ENCODE measurements around the gene B3GALT4.
"Not testable (repeated sequence)": the region's sequence is repeated elsewhere in the genome, so short reads cannot be mapped to it uniquely, and the experiment has no call there.

The B3GALT4 gene

DNA sequence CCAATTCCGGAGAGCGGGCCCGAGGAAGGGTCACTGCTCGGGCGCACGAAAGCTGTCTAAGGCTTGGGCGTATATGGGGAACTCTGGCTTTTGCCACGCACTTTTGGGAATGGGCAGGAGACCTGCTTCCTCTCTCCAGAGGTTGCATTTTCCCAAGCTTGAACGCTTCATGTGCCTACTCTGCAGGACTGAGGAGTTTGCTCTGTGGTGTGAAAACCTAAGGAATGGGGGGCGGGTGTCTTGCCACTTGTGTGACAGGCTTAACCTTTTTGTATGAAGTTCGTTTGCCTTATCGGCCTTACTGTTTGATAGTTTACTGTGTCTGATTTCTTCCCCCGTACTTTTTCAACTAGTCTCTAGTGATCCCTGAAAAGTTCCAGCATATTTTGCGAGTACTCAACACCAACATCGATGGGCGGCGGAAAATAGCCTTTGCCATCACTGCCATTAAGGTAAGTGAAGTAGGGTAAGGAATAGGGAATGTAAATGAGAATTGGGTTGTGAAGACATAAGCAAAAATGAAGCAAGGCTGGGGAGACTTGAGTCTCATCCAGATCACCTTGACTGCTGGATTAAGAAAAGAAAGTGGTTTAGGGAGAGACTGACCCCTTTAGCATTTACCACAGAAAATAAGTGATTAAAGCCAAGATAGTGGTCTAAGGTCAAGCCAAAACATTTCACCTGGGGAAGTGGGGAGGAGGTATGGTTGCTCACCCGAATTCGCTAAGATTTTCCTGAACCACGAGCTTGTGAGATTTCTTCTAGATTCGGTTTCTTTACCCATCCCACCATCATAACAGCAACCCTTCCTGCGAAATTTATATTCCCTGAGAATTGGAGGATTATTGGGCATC is 4.4 kb upstream of the B3GALT4 start:
- DNase-seq: no peak

DNA sequence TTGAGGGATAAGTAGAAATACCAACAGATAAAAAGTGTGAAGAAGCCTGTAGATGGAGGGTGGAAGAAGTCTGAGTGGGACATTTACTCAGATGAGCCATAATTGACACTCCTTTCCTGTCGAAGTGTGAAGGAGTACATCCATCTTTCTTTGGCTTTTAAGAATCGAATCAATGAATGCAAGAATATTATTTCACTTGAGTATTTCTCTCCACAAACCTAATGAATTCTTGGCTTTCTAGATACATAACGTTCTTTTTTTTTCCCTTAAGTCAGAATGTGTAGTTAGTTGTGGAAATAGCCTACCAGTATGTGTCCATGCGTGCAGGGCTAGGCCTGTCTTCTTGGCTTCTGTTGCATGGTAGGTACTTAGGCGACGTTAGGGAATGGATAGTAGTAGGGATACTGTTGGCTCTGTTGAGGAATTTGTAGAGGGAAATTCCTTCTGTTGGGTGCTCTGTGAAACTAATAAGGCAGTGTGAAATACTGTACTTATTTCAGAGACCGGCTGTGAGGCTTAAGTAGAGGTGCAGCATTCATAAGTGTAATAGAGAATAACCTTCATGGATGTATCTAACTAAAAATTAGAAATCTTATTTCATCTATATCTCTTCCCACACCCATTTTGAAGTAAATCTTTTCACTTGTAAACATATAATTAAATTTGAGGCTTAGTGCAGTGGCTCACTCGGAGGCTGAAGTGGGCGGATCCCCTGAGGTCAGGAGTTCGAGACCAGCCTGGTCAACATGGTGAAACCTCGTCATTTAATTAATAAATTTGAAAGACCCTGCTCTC is 3.6 kb upstream of the B3GALT4 start:
- DNase-seq: no peak

DNA sequence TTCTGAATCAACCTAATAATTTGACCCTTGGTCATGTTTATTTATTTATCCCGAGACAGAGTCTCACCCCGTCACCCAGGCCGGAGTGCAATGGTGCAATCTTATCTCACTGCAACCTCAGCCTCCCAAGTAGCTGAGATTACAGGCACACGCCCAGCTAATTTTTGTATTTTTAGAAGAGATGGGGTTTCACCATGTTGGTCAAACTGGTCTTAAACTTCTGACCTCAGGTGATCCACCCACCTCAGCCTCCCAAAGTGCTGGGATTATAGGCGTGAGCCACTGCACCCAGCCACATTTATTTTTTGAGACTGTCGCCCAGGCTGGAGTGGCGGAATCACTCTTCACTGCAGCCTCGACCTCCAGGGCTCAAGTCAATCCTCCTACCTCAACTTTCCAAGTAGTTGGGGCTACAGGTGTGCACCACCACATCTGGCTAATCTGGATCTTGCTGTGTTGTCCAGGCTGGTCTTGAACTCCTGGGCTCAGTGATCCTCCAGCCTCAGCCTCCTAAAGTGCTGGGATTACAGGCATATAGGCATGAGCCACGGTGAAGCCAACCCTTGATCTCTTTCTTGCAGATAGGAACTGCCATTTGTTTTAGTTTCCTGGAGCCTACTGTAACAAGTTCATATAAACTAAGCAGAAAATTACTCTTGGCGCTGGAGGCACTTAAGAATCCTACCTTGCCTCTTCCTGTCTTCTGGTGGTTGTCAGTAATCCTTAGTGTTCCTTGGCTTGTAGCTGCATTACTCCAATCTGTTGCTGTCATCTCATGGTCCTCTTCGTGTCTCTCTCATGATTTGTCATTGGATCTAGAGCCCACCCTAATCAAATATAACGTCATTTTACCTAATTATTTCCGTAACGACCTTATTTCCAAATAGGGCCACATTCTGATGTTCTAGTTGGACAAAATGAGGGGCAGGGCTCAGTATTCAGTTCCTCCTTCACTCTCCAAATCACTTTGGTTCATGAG is 2.7 kb upstream of the B3GALT4 start:
- DNase-seq: no peak

DNA sequence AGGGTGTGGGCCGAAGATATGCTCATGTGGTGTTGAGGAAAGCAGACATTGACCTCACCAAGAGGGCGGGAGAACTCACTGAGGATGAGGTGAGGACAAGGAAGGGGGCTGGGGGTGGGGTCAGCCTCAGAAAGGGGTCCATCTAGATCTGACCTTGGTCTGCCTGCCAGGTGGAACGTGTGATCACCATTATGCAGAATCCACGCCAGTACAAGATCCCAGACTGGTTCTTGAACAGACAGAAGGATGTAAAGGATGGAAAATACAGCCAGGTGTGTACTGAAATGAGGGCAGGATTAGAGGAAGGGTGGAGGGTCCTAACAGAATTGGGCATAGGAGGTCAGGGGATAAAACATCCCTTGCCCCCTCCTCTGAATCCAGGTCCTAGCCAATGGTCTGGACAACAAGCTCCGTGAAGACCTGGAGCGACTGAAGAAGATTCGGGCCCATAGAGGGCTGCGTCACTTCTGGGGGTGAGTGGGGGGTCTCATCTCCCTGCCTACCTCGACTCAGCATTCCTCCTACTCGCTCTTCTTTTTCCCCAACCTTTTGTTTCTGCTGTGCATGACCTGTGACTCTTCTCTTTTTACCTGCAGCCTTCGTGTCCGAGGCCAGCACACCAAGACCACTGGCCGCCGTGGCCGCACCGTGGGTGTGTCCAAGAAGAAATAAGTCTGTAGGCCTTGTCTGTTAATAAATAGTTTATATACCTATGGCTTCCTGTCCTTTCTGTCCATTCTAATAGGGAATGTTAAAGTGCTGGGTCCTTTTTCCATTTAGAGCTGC is 935 bp upstream of the B3GALT4 start:
- not testable (repeated sequence) for DNase-seq

DNA sequence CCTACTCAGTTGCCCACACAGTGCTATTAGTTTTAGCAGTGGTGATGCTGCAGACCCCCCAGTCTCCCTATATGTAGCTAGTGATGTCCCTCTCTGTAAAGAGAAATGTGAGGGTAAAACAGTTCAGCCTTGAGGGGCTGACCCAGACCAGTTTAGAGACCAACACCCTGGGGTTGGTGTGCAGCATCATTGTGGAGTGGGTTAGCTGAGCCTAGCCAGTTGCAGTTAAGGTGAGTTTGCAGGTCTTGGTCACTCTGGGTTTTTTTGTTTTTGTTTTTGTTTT is 401 bp upstream of the B3GALT4 start:
- no peak for DNase-seq

DNA sequence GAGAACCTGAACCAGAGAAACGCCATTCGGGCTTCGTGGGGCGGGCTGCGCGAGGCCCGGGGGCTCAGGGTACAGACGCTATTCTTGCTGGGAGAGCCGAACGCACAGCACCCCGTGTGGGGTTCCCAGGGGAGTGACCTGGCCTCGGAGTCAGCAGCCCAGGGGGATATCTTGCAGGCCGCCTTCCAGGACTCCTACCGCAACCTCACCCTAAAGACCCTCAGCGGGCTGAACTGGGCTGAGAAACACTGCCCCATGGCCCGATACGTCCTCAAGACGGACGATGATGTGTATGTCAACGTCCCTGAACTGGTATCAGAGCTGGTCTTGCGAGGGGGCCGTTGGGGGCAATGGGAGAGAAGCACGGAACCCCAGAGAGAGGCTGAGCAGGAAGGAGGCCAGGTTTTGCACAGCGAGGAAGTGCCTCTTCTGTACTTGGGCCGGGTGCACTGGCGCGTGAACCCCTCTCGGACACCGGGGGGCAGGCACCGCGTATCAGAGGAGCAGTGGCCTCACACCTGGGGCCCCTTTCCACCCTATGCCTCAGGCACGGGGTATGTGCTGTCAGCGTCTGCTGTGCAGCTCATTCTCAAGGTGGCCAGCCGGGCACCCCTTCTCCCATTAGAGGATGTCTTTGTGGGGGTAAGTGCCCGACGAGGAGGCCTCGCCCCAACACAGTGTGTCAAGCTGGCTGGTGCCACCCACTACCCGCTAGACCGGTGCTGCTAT is 904 bp downstream of the B3GALT4 start:
- no peak for DNase-seq

DNA sequence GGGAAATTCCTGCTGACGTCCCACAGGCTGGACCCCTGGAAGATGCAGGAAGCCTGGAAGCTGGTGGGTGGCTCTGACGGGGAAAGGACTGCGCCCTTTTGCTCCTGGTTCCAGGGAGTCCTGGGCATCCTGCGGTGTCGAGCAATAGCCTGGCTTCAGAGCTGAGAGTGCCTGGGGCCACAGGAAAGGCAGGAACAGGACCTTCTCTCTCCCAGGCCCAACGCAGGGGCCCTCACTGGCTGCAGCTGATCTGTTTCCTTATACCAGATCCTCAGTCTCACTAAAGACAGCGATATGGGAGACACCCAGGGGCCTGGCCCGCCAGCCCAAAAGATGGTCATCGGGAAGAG is 1.4 kb downstream of the B3GALT4 start:
- no peak for DNase-seq

DNA sequence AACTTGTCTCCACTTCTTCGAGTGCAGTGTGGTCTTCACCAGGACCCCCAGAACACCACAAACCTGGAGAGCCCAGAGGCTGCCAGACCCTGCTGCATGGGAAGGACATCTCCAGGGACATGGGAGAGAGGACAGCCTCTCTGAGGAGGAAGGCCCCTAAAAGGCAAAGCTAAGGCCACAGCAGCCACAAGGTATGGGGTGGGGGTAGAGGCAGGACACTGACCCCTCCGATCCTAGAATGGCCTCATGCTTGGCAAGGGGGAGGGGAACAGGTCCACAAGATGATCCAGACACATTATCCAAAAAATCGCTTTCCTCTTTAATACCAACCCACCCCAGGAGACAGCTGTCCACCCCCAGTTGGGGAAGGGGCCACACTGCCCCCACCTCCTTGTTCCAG is 1.9 kb downstream of the B3GALT4 start:
- DNase-seq: no peak

DNA sequence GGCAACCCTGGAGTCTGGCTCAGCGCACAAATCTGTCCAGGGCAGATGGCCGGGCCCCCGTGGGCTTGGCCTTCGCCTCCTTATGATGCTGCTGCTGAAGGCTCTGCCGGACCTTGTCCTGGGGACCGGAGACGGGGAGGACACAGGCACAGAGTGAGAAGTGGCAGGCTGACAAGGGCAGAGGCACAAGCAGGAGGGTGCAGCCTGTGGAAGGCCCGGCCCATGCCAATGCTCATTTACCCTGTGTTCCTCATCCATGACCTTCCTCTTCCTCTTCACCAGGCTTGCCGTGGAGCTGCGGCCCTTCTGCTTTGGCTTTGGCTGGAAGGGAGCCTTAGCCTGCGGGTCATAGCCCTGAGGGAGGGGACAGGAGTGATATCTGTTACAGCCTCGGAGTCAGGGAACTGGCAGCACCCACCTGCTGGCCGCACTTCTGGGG is 2.4 kb downstream of the B3GALT4 start:
- DNase-seq: no peak

DNA sequence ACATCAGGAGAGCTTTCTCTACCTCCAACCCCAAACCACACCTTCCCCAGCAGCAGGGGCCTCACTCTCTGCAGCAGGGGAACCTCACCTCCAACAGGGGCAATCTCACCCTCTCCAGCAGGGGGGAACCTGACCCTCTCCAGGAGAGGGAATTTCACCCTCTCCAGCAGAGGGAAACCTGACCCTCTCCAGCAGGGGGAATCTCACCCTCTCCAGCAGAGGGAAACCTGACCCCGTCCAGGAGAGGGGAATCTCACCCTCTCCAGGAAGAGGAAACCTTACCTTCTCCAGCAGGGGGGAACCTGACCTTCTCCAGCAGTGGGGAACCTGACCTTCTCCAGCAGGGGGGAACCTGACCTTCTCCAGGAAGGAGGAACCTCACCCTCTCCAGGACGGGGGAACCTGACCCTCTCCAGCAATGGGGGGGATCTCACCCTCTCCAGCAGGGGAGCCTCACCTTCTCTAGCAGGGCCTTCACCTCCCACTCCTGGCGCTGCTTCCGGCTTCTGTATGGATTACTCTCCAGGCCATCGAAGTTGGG is 3.1 kb downstream of the B3GALT4 start:
- DNase-seq: no peak

DNA sequence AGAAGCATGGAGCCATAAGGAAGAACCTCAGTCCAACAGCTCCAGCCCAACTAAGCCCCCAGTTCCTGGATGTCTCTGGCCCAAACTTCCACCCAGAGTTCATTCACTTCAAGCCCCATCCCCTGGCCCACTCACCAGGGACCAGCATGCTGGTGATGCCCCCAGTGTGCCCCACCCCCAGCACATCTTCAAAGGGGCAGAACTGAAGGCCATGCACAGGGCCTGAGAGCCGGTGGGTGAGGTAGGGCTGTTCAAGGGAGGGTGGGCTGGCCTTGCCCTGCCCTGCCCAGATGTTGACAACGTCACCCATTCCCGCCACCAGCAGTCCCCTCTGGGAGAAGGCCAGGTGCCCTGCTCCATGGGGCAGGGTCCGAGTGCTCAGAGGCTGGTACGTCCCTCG is 3.6 kb downstream of the B3GALT4 start:
- DNase-seq: no peak

DNA sequence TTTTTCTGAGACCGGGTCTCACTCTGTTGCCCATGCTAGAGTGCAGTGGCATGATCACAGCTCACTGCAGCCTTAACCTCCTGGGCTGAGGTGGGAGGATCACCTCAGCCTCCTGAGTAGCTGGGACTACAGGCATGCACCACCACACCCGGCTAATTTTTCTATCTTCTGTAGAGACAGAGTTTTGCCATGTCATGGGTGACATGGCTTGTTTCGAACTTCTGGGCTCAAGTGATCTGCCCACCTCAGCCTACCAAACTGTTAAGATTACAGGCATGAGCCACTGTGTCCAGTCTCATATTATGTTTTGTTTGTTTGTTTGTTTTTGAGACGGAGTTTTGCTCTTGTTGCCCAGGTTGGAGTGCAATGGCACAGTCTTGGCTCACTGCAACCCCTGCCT is 8.3 kb downstream of the B3GALT4 start:
- not testable (repeated sequence) for DNase-seq

DNA sequence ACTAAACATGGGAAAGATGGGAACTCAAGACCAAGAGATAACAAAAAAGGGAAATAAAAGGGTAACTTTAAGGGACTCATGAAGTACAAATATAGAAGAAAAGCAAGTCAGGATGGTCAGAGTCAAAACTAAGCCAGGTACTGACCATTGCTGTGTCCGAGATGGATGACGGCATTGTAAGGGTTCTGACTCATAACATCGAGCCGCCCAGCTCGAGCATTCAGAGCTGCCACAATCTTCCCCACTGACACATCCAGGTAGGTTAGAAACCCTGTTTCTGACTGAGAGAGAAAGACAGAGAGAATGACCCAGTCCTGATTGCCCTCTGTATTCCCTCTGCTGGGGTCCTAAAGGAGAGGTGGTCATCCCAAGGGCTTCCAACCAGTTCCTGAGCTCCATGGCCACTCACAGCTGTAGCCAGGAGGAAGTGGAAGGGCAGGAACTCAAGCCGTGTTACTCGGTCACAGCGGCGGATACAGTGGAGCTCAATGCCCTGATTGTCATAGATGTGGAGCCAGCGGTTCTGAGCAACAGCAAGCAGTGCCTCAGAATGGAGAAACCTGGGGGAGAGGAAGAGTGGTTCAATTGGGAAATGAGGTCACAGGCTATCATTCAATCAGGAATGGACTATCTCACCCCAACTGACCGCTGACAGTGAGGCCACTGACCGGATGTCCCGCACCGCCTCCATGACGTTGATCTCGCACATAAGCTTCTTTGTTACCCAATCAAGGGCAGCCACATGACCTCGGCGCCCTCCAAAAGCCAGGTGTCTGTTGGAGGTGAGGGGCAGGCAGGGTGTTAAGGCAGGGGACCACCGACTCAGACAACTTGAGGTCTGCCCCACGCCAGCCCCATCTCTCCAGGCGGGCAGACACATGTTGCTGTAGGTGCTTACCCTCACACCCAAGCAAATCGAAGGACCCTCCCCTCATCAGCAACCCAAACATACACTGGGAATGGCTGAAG is 10.3 kb downstream of the B3GALT4 start:
- DNase-seq: no peak

DNA sequence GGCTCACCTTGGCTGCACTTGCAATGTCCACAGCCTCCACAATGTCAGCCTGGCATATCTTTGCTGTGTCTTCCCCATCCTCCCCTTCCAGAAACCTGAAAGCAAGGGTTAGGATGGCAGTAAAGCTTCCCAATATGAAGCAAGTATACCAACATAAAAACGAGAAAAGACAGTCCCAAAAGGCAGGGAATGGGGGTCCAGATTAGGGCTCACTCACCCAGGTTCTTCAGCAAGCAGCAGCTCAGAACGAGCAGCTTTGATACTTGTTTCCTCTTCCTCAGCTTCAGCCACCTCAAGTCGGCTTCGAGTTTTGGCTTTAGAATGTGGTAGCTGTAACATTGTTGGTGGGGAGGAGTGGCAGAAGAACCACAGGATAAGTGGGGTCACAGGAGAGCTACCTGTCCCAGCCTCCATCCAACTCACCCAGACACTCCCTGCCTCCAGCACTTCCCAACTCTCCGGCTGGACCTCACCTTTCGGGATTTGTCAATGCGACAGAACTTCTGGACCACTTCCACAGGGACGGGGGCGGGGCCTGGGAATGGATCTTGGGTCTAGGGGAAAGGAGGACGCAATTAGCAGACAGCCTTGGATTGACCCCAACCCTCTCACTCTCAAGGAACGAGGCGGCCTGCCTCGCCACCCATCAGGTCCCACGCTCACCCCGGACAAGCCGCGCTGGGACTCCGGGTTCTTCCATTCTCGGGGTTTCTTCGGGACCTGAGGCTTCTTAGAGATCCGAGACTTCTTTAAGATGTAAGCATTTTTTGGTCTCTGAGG is 11.4 kb downstream of the B3GALT4 start:
- DNase-seq: no peak

DNA sequence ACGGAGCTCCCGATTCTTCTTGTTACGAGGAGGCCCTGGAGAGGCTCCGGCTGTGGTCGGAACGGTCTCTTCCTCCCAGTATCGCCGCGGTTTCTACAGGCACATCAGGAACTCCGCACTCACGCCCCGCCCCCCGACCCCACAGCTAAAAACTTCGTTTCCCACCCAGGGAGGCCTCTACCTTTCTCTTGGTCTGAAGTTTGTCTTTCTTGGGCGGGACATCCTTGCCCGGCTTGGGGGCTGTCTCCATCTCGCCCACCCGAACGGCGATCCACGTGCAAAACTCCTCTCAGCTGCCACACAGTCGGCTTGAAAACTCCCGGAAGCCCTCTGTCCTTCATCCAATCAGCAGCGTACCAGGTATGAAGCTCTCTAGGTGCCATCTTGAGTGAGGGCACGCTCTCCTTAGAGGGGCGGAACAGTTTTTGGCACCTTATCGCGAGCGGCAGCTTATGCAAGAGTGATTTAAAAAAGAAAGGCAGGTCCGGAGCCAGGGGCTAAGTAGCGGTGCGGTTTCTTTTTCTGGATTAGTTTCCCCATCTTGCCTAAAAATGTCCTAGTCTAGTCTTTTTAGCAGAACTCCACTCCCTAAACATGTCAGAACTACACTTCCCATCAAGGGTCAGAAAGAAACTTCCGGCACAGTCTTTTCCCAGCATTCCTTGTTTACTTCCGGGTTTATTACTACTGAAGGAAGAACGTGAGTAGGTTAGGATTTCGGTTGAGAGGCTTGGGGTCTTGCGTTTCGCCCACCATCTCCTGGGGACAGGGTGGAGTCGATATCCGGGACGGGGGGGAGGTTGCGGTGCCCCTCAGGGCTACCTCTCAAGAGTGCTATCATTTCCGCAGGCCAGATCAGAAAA is 12.2 kb downstream of the B3GALT4 start, which contains the start of the genes PFDN6 and WDR46:
Gene PFDN6, plus strand, starts transcription at position 681 of the 863 bp plus-strand sequence. CDS start 256 bp downstream, outside the sequence.
Gene WDR46, minus strand, starts transcription at position 319 of the 863 bp plus-strand sequence. Its CDS starts 69 bp downstream, at position 250.
- DNase-seq: peak; percentile 88

DNA sequence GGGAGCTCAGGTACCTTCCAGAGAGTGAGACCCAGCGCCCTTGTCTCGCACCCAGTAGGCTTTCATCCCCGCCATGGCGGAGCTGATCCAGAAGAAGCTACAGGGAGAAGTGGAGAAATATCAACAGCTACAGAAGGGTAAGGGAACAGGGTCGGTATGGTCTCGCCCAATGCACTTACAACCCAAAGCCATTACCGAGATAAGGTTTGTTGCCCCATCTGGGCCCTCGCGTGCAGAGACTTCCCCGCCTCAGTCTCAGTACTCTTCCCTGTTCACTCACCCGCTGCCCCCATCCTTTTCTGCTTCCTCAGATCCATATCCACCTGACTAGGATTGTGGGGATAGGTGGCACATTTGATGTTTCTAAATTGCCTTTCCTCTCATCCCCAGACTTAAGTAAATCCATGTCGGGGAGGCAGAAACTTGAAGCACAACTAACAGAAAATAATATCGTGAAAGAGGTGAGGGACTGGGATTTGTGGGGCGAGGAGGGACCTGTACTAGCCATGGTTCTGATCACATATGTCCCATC is 12.9 kb downstream of the B3GALT4 start:
- no peak for DNase-seq

DNA sequence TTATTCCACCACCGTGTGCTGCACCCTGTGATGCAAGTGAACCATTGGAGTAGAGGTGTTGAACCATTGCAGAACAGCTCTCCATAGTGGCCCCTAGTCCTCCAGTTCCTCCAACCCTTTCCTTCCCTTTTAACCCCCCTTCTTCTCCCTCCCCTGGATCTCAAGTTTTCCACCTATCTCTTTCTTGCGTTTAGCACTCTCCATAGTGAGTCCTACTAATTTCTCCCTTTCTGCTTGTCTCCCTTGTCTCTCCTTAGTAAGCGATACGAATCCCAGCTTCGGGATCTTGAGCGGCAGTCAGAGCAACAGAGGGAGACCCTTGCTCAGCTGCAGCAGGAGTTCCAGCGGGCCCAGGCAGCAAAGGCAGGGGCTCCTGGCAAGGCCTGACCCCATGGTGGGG is 13.5 kb downstream of the B3GALT4 start:
- DNase-seq: no peak

Data from DMS79 (cell line).